GM19239 (cell line): ENCODE results near the gene UPK1B.

Experiments used
- DNase-seq: peaks from one replicate; pipeline ENCODE4 v3.0.0; 2011; ENCODE audit warnings: low spot score; ENCODE audit not compliant: insufficient read length
- FAIRE-seq: peaks from 2 replicates; lab custom pipeline; 2011; peaks lifted over from hg19 to GRCh38; lab: Jason Lieb, UNC

UPK1B gene

DNA sequence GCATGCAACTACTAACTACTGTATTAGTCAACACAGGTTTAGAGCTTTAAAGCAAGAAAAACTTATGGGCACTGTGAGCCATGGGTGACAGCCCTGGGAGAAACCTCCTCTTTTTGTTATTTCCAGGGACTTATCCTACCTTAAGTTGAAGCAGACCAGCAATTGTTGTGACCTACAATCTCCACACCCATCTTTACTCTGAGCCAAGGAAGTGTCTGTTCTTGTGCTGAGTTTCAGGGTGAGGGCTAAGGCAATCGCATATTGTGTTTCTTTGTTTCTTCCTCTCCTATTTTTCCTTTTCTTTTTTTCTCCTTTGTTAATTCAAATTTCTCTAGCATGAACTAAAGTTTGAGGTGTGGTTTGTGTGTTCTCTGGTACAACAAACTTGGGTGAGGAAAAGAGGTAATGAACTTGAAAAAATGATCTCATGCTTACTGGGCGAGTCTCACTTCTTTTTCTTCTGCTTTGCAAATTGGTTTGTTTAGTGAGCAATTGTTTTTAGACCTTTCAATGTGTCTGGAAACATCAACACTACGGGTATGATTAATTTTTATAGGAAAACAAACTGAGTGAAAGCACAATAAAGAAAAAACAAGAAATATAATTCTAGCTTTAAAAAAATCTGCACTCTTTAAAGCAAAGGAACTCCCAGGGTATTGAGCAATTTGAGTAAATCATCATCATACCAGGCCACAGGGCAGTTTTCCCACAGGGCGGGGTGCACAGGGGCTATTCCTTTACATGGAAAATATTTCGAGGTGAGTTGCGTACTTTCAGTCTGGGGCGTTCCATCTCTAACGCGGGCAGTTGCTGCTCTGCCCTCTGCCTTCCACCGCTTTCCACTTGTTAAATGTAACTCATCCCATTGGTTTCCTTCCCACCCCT is 2.7 kb downstream of the UPK1B start:
- FAIRE-seq: no peak
- DNase-seq: no peak

DNA sequence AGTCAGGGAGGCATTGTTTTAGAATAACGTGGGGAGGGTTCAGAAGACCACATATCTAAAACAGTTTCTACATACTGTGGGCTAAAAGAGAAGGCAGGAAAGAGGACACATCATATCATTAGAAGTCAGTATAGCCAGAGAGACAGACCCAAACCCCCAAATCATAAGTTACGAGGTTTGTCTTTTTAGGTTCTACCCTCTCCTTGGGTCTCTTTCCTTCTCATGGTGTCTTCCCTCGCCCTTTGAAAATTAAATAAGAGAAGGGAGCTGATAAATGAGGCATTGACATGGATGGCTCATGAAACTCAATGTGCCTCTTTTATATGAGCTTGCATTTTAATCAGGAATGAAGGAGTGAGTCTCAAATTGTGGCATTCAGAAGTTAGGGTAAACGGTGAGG is 3.4 kb downstream of the UPK1B start:
- FAIRE-seq (no peak), DNase-seq (no peak)

DNA sequence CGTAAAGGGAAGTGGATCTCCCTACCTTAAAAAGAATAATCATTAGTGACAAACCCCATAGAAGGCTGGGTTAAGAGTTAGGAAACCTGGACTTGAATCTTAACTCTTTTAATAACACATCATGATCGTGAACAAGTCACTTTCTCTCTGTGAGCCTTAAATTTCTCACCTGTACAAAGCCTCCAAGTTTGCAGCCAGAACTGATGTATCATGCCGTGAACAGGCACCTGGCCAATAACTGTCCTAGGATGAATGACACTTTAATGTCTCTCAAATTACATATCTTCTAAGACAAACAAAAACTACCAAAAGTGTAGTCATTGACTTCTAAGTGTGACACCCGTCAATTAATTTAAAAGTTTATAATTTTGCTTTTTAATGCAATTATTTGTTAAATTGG is 3.9 kb downstream of the UPK1B start:
- DNase-seq (no peak), FAIRE-seq (no peak)

- DNase-seq (no peak), FAIRE-seq (no peak)
These were observed 8.4 kb downstream of the UPK1B start for GRCh38 chr3:119181765-119182164.

GRCh38 chr3:119184111-119184510 is 10.7 kb downstream of the UPK1B start:
- FAIRE-seq: no peak
- no peak for DNase-seq

GRCh38 chr3:119184796-119185570 is 11.6 kb downstream of the UPK1B start:
- FAIRE-seq: no peak
- no peak for DNase-seq

DNA sequence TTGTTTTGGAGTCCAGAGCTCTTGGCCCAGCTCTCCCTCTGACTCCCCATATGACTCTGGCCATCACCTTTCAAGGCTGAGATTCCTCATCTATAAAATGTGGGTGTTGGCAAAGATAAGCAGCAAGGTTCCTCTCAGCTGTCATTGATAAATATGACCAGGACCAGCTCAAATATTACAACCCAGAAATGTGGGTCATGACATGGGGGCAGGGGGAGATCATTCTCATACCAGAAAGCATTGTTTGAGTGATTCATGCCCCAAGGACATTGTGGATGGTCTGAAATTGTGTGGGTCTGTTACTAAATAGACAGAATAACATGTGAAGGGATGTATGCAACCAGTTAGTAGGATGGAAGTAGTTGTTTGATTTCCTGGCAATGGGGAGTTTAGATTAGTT is 13.9 kb downstream of the UPK1B start:
- DNase-seq (no peak), FAIRE-seq (no peak)

GRCh38 chr3:119191800-119192199 is 18.4 kb downstream of the UPK1B start:
- FAIRE-seq: no peak

DNA sequence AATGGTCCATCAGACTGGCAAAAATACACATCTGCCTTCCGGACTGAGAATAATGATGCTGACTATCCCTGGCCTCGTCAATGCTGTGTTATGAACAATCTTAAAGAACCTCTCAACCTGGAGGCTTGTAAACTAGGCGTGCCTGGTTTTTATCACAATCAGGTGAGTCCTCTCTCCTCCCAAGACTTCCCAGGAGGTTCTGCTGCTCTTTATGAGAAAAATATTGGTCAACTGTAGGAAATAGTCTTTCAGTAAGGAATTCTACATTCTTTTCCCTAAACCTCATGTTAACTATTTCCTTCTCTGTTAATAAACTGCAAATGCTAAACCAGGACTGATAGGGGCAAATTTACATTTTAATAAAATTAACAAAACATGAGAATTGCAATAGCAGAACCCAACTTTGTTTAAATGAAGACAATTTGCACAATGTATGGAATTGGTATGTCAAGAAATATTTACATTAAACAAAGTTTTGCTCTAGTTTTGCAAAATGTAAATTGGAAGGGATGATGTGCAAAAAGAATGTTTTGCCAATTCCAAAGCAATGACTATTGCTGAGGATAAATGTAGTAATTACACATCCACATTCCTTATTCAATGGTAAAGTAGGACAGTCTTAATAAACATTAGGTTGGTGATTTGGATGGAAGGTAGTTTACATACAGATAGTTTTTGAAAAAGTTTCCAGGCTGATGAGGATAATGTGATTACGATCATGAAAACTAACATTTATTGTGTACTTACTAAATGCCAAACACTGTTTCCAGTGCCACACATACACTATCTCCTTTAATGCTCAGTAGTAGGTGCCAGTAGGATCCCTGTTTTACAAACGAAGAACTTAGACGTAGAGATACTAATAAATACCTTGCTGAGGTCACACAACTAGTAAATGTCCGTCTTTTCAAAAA is 21.1 kb downstream of the UPK1B start:
- no peak for FAIRE-seq
- DNase-seq: no peak

More at GRCh38 chr3:119191800-119192199, 18.4 kb downstream of the UPK1B start:
- no peak for DNase-seq

- no peak for DNase-seq
- FAIRE-seq: no peak
These were observed 21.7 kb downstream of the UPK1B start for GRCh38 chr3:119195151-119195476.

- no peak for FAIRE-seq
These were observed 22.5 kb downstream of the UPK1B start for GRCh38 chr3:119195911-119196310.

GRCh38 chr3:119205209-119205608 is 31.8 kb downstream of the UPK1B start:
- FAIRE-seq: no peak
- no peak for DNase-seq

More at GRCh38 chr3:119195911-119196310, 22.5 kb downstream of the UPK1B start:
- DNase-seq: no peak

DNA sequence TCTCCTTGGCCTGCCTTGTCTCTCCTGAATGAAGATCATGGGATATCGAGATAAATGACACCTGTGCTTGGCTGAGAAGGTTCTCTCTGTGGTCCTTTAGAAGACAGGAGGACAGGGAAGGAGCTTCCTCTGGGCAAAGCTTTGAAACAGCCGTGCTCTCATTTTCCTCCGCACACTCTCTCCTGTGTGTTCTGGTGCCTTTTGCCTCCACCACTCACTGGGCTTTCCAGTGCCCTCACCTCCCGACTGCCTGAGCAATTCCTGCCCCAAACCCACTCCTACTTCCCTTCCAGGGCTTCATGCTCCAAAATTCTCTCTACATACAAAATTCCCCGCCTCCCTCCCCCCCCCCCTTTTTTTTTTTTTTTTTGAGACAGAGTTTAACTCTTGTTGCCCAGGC is 32.3 kb downstream of the UPK1B start:
- FAIRE-seq (no peak), DNase-seq (no peak)

DNA sequence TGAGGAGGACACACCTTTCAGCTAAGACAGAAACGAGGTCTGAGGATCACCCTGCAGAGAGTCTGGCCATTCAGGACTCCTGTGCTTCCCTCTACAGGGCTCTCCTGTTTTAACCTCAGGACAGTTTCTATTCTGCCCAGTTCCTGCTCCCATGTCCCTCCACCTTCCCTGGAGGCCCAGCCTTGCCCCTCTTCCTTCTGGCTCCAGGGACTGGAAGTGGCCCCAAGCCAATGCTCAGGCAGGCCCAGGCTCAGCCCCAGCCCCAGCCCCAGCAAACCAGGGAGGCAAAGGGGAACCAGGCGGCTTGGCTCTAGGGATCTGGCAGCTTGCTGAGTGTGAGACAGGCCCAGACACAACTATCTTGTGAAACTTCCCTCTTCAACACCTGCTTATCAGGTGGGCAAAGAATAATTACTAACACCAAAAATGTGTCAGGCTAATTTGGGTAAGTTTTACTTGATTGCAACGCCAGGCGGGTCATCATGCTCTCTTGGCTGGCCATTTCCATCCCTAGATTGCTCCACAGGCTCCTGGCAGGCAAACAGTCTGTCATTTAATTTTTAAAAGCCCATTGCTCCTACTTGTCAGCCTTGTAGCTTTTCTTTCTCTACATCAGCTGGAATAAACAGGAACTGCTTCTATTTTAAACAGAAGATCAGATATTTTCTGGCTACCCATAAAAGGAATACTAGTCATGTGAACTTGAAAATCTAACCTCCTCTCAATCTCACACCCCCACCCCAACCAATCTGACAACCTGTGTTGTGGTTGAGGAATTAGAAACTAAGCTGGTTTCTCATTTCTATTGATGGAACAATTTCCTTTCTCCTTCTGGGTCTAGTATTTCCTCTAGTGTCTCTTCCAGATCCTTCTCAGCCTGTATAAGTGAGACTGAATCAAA is 33.5 kb downstream of the UPK1B start:
- DNase-seq: no peak
- no peak for FAIRE-seq

DNA sequence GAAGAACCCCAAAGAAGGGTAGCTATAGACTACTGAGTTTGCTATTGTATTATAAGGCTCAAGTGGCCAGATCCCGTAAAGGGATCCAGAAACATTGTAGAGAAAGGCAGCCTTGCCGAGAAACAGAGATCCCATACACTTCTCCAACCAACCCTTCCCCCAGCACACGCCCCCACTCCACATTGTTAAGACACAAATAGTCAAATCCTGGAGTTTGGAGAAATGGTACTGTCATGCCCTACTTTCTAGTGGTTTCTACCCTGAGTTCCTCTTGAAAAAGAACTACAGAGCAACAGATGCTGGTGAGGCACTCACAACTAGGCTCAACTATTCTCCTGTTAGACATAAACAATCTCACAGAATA is 34.1 kb downstream of the UPK1B start:
- FAIRE-seq (no peak), DNase-seq (no peak)

DNA sequence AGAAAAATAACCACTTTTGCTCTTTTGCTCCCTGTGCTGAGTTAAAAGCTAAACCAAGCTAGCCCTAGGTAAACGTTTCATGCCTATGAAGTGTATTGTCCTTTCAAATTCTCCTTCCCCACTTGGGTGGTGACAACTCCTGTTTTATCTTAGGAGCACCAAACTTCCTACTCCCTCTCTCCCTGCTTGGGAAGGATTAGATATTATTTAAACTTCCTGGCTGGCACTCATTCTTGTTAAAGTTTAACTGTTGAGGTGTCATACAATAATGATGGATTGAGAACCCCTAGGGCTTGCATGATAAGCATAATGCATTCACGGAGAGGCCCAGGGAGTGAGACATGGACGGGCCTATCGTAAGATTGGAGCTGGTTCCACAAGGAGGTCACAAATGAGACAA is 37.8 kb downstream of the UPK1B start:
- DNase-seq (no peak), FAIRE-seq (no peak)

DNA sequence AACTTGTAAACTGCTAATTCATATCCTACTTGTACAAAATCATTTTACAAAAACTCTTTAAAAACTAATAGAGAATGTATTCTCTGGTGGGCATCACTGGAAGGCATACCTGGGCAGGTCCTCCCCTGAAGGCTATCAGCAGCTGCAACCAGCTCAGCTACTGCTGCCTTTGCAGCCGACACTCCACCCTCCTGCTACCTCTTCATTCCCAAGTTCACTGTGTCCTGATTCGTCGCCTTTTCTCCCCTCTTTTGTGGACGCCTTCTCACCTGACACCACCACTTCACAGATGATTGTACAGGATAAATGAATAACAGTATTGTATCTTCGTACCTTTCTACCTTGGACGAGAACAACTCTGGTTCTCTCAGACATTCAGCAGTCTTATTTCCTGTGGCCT is 38.4 kb downstream of the UPK1B start:
- FAIRE-seq: no peak
- DNase-seq: no peak

DNA sequence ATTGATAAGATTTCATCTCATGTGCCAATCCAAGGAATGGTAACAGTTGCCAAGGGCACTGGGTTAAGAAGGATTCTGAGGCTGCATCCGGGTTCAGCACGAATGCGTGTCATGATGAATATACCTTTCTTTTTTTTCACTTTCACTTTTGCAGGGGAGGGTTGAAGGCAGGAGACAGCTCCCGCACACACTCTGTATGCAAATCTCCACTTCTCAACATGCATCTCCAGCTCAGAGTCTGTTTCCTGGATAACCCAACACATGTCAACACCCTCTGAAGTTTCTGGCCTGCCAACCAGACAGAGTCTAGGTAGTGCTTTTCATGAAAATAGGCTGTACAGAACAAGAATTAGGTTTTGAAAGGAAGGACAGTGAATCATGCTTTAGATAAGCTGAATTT is 45.7 kb downstream of the UPK1B start:
- peak; percentile 73 for DNase-seq
- FAIRE-seq: peak; percentile 95

DNA sequence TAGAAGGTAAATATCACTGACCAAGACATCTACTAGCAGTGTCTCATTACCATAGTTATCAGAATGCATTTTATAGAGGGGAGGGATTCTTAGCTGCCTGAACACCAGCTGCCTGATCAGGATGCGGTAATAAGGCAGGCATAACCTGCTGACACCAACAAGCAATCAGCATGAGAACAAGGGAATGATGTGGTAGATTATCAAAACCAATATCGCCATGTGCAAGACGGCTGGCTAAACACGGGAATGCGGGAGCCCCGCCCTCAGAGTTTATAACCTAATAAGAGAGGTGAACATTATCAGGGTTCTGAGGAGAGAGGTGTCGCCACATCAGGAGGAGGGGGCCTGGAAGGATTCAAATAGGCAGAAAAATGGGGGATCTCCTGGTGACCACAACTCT is 46.8 kb downstream of the UPK1B start:
- DNase-seq: no peak
- FAIRE-seq: no peak
